Esophagus muscularis mucosa (tissue), 4 donors: Measurements from ENCODE around the gene HOXC9.

Experiments
- EP300 ChIP-seq: sonication (generic); formaldehyde crosslinking; IDR thresholded peaks from one replicate; pipeline ENCODE4 v1.6.1; 2017; ENCODE audit warnings: antibody characterized with exemption
- POLR2A ChIP-seq: fragments of 450-650 bp; IDR thresholded peaks from one replicate; pipeline ENCODE4 v1.6.1; 2017; ENCODE audit warnings: antibody characterized with exemption, moderate library complexity, mild to moderate bottlenecking, low read depth
- POLR2AphosphoS5 ChIP-seq, 2 donors: sonication (generic); formaldehyde crosslinking; IDR thresholded peaks; one replicate each; pipeline ENCODE4 v1.6.1; 2017; ENCODE audit warnings: antibody characterized with exemption in 2 of 2
- TF ChIP-seq, protein P1 (sequence below), 3 experiments: fragments of 200-600 bp in 2 of 3; fragments of 450-650 bp in 1 of 3; sonication (generic) in 2 of 3; IDR thresholded peaks; one replicate each; pipeline ENCODE4 v1.5.1; 2017 to 2019; ENCODE audit warnings: antibody characterized with exemption in 3 of 3, mild to moderate bottlenecking in 2 of 3, moderate library complexity in 1 of 3

DNA sequence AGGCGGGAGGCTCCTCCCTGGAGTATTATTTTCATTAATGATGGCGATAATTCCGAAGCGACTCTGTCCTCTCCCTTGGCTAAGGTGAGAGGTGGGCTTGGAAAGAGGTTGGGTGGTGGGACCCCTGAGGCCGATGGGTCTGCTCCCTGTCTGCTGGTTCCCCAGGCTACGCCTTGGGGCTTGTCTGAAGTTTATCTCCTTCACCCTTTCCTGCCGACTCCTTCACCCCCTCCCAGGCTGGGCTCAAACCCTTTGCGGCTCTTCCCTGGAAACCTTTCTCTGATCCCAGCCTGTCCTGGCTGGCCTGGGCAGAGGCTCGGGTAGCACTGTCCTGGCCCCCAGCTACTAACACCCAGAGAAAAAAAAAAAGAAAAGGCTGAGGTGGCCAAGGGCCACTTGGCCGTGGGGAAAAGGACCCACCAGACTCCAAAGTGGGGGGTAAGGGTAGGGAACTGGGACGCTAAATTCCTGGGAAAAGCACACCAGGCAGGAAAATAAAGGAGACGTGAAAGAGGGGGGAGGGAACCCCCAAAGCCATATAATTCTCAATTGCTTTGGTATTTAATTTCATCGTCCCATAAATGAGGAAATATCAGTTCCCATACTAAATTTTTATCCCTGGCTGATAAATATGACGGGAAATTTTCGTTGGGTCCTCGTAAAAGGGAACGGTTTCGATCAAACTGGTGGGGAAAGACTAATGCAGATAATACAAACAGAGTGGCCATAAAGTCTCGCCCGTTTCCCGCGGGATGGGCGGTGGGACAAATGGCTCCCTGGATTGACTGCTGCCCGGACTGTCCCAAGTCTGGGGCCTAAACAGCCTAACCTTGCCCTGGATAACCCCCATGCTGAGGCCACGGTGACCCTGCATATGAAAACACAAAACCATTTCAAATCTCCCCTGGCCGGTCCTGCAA is 17.1 kb upstream of the HOXC9 start:
- TF ChIP-seq POLR2AphosphoS5 (IDR thresholded peaks at IDR 0.05) (no peak), POLR2A (no peak), EP300 (no peak)
- TF ChIP-seq, protein P1, sequence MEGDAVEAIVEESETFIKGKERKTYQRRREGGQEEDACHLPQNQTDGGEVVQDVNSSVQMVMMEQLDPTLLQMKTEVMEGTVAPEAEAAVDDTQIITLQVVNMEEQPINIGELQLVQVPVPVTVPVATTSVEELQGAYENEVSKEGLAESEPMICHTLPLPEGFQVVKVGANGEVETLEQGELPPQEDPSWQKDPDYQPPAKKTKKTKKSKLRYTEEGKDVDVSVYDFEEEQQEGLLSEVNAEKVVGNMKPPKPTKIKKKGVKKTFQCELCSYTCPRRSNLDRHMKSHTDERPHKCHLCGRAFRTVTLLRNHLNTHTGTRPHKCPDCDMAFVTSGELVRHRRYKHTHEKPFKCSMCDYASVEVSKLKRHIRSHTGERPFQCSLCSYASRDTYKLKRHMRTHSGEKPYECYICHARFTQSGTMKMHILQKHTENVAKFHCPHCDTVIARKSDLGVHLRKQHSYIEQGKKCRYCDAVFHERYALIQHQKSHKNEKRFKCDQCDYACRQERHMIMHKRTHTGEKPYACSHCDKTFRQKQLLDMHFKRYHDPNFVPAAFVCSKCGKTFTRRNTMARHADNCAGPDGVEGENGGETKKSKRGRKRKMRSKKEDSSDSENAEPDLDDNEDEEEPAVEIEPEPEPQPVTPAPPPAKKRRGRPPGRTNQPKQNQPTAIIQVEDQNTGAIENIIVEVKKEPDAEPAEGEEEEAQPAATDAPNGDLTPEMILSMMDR (IDR thresholded peaks at IDR 0.05) = no peak
